ENCODE data around the gene ESRRA. TPM values are rescaled to one million over a fixed set of nuclear protein-coding genes. Genes with fewer than 3 reads are reported as not detected.

ESRRA gene
- total and polyA plus RNA-seq, 9 of the 15 experiments (the other 6 are each of a cell fraction or from before 2014, with no cell fraction given), result 0.27 to 89.7 (median 23.7) TPM

- TF ChIP-seq FOXA3 (CRISPR knock-in tag; conservative IDR thresholded peaks at IDR 0.05 in 1 of 2, IDR thresholded peaks at IDR 0.05 in 1 of 2), result no peak
- no peak for TF ChIP-seq CREB5 (CRISPR knock-in tag; IDR thresholded peaks at IDR 0.05)
- TF ChIP-seq MITF (IDR thresholded peaks at IDR 0.05), result peak; percentile 43; the same call in 1 of the 2 replicates
- TF ChIP-seq KLF1 (tag; IDR thresholded peaks at IDR 0.05), result no peak
- no peak for TF ChIP-seq DLX4 (CRISPR knock-in tag; IDR thresholded peaks at IDR 0.05)
- TF ChIP-seq SRSF7 (optimal IDR thresholded peaks at IDR 0.05; ENCODE audit: low read depth, low read length), result no peak
- no peak for TF ChIP-seq ZNF318 (IDR thresholded peaks at IDR 0.05; ENCODE audit: borderline replicate concordance in 1 of 2, low read depth in 1 of 2)
- no peak for TF ChIP-seq ZNF707 (CRISPR knock-in tag; conservative IDR thresholded peaks at IDR 0.05)
- TF ChIP-seq SMC3 (conservative IDR thresholded peaks at IDR 0.05; ENCODE audit: insufficient read depth, low read depth, low read length), result 0 out of 2 replicates have a peak, but pooled peaks have one; percentile 13
- no peak for TF ChIP-seq NUFIP1 (IDR thresholded peaks at IDR 0.05; ENCODE audit: partially characterized antibody)
- no peak for TF ChIP-seq THRAP3 (IDR thresholded peaks at IDR 0.05; ENCODE audit: borderline replicate concordance)
- TF ChIP-seq PHF21A (IDR thresholded peaks at IDR 0.05; ENCODE audit: borderline replicate concordance, low read depth), result peak; percentile 77; the same call in 1 of the 2 replicates
- TF ChIP-seq NFE2 (IDR thresholded peaks at IDR 0.05; ENCODE audit: low read depth), result no peak
Measured at GRCh38 chr11:64341851-64342791, 36.8 kb downstream of the ESRRA start (continued).
